Stimulated activated naive CD4-positive, alpha-beta T cell treated with Interleukin-2 at 50 U/mL for 16 hours (primary cell): ENCODE results near the gene ATP2B2.
"Not testable (repeated sequence)": the region's sequence is repeated elsewhere in the genome, so short reads cannot be mapped to it uniquely, and the experiment has no call there.

Source experiments
- DNase-seq: peaks from one replicate; lab custom pipeline; 2025; lab: John Stamatoyannopoulos, UW

ATP2B2 gene

DNA sequence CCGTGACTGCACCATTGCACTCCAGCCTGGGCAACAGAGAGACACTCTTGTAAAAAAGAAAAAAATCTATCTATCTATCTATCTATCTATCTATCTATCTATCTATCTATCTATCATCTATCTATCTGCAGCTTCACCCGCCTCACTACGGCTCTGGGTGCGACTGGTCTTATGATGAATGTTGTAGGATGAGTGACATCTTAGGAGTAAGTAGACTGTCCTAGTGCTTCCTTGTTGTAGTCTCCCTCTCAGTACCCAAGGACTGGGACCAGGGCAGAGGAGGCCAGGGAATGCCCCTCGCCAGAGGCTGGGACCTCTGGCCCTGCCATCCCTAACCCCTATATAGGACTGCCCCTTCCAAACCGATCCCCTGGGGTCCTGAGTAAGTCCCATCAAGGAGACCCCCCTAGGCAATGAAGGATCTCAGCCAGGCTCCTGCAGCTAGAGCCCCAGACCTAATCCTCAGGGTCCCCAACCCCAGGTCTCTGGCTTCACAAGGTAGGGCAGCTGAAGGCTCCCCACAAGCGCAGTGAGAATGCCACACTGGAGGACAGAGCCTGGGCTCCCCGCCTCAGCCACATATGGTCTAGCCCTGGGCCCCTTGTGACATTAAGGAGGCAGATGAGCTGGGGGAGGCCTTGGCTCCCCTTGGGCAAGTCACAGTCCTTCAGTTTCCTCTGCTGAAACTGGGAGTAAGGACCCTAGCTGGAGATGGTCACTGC is 183.6 kb downstream of the ATP2B2 start:
- DNase-seq: no peak

DNA sequence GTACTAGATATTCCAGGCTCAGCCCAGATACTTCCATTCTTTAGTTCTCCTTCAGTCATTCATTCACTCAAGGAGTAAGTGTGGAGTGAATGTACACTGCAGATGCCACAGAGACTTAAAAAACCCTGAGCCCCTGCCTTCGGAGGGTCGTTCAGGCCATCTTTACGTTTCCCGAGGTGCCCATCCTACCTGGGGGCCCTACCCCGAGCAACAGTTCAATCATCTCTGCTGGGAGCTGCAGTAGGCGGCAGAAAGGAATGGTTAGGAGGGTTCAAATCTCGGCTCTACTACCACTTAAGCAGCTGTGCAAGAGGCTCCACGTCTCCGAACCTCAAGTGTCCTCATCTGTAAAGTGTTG is 185.1 kb downstream of the ATP2B2 start:
- DNase-seq: no peak

DNA sequence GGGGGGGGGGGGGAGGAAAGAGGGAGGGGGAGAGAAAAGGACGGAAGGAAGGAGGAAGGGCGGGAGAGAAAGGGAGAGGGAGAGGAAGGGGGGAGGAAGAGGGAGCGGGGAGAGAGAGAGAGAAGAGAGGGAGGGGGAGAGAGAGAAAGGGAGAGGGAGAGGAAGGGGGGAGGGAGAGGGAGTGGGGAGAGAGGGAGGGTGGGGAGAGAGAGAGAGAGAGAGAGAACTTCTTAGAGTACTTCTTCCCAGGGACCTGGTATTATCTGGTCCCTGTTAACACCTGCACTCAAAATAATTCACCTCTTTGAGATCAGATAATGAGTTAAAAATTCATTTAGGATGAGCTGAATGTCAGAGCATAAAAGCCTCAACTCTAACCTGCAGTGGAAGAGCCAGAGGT is 185.6 kb downstream of the ATP2B2 start:
- DNase-seq: no peak

DNA sequence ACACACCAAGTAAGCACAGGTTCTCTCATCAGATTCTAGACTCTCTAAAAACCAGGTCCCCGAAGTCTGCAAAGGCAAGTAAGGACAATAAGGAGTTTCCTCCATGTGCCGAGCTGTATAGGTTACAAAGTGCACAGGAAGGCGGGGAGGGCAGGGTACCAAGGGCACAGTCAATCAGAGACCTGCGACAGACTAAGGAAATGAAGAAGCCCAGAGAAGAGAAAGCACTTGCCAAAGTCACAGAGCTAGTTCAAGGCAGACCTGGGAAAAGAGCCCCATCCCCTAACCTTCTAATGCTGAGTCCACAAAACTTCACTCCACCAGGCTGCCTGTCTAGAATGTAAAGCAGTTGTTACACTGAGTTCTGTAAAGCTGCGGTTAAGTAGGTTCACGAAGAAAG is 186.1 kb downstream of the ATP2B2 start:
- DNase-seq: no peak

DNA sequence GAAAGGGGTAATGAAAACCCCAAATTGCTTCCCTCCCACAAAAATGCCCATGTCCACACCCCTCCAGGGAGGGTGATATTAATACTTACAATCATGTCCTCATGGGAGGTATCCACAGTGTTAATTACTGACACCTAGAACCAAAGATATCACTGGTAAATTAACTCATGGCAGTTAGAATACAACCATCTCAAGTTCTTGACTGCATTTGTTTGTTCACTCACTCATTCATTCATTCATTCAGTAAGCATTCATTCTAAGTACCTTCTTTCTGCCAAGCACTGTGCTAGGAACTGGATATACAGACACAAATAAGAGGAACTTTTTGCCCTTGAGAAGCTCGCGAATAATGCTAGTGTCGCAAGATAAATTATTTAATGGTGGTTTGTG is 187.4 kb downstream of the ATP2B2 start:
- DNase-seq: no peak

GRCh38 chr3:10317311-10317960 is 187.9 kb downstream of the ATP2B2 start:
- DNase-seq: no peak

DNA sequence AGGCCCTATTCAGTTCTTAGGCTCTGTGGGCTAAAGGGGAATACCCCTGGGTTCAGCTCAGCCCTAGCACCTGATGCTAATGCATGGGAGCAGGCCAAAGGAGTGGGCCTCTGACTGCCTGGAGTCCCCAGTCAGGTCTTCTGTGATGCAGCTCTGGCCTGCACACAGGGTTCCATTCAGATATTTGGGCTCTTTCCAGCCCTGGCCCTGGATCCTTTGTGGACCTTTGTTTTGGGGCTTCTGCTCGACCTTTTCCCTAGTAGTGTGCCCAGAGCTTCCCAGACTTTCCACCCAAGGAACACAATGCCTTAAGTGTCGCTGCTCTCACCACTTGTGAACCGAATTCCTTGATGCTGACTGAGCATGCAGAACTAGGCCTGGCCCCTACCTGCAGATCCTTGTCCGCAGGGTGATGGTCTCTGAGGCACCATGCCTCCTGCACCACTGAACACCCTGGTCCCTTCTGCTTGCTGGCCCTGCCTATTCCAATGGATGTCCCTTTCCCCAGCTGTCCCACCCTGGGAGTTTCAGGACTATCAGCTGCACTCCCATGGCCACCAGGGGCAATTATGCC is 189.5 kb downstream of the ATP2B2 start:
- no peak for DNase-seq

- no peak for DNase-seq
Observed at GRCh38 chr3:10315101-10315500, 190.3 kb downstream of the ATP2B2 start.

DNA sequence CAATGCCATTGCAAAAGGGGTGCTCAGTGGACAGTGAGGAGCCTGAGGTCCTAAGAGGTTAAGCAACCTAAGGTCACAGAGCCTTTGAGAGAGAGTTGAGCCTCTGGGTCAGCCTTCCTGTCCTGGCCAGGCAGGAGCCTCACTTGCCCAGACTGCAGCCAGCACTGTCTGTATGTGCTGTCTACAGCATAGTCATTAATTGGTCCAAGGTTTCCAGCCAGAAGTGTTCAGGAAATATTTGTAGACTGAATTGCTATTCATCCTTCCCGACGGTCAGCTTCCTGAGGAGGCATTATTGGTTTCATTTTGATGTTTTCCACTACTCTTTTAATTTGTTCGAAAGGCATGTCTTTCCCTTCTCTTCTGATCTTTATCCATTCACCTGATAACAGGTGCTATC is 192.5 kb downstream of the ATP2B2 start:
- DNase-seq: no peak

DNA sequence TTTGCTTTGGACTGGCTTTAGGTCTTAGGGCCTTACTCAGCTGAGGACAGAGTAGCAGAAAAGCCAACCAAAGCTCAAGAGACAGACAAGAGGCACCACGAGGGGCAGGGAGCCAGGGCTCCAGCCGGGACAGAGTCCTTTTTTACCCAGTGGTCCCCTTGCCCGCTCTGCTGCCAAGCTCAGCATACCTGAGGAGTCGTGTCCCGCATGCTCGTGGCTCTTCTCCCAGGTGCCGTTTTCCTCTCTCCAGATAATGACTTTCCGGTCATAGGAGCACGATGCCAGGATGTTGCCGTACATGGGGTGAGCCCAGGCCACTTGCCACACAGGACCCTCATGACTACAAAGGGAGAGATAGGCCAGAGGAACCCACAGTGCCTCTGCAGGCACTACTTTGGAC is 193.0 kb downstream of the ATP2B2 start:
- no peak for DNase-seq

- DNase-seq: no peak
Observed at GRCh38 chr3:10311710-10312109, 193.7 kb downstream of the ATP2B2 start.

GRCh38 chr3:10310578-10310977 is 194.8 kb downstream of the ATP2B2 start:
- DNase-seq: no peak

DNA sequence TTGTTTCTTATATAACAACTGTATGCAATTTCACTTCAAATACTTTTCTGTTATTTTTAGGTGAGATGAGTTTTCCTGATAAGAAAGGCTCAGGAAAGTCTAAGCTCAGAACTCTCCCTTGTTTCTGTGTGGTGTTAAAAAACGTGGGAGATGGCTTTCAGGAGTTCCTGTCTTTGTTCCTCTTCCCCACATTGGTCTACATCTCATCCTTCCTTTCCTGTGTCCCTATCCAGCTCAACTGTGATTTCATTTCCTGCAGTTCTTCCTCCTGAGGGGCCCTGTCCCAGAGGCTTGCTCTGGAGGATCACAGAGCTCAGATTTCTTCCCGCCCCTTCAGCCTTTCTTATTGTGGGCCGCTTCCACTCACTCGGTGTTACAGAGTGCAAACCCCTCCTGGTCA is 195.7 kb downstream of the ATP2B2 start:
- DNase-seq: no peak

- no peak for DNase-seq
Observed at GRCh38 chr3:10308678-10309077, 196.7 kb downstream of the ATP2B2 start.

- DNase-seq: no peak
Observed at GRCh38 chr3:10306156-10306555, 199.2 kb downstream of the ATP2B2 start.

DNA sequence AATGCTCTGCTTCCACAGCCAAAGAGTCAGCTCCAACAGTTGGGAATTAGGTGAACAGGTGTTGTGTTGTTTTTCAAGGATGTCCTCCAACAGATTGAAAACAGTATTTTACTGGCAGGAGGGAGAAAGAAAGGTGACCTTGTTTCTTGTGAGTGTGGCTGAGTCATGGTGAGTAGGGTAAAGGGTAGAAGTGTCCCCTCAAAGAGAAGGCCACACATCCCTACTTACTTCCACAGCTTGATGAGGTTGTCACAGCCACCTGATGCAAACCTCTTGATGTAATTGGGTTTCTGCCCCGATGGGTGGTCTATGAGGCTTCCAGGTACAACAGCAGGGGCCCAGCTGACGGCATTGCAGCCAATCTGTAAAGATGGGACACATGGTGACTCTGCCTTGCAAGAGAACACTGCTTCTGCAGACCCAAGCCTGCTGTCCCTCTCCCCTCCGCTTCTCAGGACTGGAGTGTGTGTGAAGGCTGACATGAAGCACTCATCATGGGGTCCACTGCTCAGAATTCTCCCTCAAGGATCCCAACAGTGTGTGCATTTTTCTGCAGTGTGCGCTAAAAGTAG is 200.0 kb downstream of the ATP2B2 start:
- DNase-seq: no peak

GRCh38 chr3:10304905-10305304 is 200.5 kb downstream of the ATP2B2 start:
- no peak for DNase-seq

- DNase-seq: no peak
Observed at GRCh38 chr3:10303785-10304184, 201.6 kb downstream of the ATP2B2 start.

DNA sequence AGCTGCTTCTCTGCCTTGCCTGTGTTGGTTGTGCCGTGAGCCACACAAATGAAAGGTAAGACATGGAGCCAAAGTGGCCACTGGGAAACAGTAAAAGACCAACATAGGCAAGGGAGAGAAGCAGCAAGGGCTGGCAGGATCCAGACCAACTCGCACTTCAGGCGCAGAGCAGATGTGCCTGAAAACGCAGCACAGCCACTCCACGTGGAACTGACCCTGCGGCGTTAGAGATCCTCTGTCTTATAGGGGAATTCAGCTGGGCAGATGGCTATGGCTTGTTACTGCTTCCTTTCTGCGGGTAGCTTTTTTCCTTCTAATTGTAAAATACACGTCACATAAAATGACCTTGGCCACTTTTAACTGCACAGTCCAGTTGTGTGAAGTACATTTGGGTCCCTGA is 202.3 kb downstream of the ATP2B2 start:
- no peak for DNase-seq

DNA sequence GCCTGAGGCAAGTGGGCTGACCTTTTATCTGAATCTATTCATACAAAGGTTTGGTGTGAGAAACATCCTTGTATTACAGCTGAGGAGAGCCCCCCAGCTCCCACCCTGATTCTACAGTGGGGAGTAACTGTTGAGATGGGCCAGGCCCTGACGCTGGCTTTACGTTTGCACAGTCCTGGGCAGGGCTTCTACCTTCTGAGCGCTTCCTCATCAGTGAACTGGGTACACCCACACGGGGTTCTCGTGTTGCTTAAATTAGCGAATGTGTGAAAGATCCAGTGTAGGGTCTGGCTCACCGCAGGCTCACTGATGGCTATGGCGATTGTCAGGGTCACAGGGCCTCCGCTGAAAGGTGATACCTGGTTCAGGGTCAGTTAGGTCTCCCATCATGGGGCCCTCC is 205.3 kb downstream of the ATP2B2 start:
- no peak for DNase-seq

GRCh38 chr3:10299679-10300078 is 205.7 kb downstream of the ATP2B2 start:
- no peak for DNase-seq

DNA sequence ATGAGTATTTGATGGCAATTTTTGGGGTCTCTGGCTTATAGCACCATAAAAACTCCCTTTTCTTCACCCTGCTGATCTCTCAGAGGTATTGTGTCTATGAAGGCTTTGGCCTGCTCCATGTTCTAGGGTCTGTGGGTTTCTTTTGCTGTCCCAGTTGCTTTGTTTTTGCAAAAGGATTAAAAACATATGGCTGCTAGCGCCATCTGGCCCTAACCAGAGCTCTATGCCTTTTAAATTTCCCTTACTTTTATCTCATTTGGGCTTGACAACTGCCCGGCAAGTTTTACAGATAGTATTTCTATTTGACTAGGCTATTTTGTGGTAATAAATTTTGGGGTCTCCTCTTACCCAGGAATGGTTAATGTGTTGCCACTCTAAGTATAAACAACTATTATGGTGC is 206.2 kb downstream of the ATP2B2 start:
- DNase-seq: no peak

DNA sequence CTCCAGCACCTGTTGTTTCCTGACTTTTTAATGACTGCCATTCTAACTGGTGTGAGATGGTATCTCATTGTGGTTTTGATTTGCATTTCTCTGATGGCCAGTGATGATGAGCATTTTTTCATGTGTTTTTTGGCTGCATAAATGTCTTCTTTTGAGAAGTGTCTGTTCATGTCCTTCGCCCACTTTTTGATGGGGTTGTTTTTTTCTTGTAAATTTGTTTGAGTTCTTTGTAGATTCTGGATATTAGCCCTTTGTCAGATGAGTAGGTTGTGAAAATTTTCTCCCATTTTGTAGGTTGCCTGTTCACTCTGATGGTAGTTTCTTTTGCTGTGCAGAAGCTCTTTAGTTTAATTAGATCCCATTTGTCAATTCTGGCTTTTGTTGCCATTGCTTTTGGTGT is 207.3 kb downstream of the ATP2B2 start:
- not testable (repeated sequence) for DNase-seq
